OCI-LY1 (cell line): Measurements from ENCODE around the gene NT5DC1.

ENCODE experiments used
- CTCF ChIP-seq: fragments of 200-600 bp; sonication (generic), shearing (Covaris generic); IDR thresholded peaks from 2 replicates; pipeline ENCODE4 v1.5.1; 2017; ENCODE audit warnings: mild to moderate bottlenecking, antibody characterized with exemption, low read length, moderate library complexity, mixed read lengths
- EZH2 ChIP-seq: fragments of 200-600 bp; sonication (generic), shearing (Covaris generic); IDR thresholded peaks from 2 replicates; pipeline ENCODE4 v1.8.0; 2017; ENCODE audit warnings: borderline replicate concordance, mixed run types, mild to moderate bottlenecking, antibody characterized with exemption, low read length, moderate library complexity, mixed read lengths

GRCh38 chr6:116221067-116221466 lies 120.4 kb downstream of the NT5DC1 start:
- TF ChIP-seq CTCF (no peak), EZH2 (no peak)
